Breast epithelium (tissue), 3 donors: ENCODE measurements around the gene MARF1.

Source experiments
- POLR2A ChIP-seq: fragments of 450-650 bp; IDR thresholded peaks from one replicate; pipeline ENCODE4 v1.6.1; 2016; ENCODE audit warnings: antibody characterized with exemption, mild to moderate bottlenecking, moderate library complexity
- POLR2AphosphoS5 ChIP-seq, 3 donors: sonication (generic); formaldehyde crosslinking; IDR thresholded peaks; one replicate each; pipeline ENCODE4 v1.6.1; 2017; ENCODE audit warnings: antibody characterized with exemption in 3 of 3
- TF ChIP-seq, protein P1 (sequence below), 3 donors: fragments of 450-650 bp; IDR thresholded peaks; one replicate each; pipeline ENCODE4 v1.5.1; 2016 to 2017; ENCODE audit warnings: antibody characterized with exemption in 3 of 3, mild to moderate bottlenecking in 3 of 3, moderate library complexity in 3 of 3

DNA sequence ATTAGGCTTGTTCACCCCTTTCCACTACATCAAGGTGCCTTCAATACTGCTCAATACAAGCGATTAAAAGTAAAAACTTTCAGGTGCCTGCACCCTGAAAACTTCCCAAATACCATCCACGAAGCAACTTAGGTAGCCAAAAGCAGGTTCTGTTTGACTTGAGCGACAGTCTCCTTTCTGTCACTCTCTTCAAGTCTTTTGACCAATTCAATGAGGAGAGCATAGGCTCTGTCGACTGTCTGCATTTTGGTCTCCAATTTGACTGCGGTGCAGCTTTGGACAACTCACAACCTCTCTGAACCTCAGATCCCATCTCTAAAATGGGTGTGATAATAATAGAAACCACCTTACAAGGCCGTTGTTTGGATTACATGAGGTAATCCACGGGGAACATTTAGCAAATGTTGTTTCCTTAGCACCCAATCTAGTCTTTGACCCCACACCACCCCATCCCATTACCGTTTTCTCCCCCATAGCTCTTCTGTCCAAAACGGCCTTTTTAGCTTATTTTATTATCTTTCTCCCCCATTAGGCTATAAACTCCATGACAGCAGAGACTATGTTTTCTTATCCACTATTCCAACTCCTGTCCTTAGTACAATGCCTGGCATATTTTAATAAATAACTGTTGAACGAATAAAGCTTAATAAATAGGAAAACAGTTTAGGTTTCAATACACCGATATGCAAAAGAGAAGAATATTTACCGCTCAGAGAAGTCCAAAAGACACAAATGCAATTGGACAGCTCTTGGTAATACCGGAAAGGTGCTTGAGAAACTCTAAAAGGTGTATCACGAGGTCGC is 999 bp downstream of the MARF1 start:
- TF ChIP-seq, protein P1, sequence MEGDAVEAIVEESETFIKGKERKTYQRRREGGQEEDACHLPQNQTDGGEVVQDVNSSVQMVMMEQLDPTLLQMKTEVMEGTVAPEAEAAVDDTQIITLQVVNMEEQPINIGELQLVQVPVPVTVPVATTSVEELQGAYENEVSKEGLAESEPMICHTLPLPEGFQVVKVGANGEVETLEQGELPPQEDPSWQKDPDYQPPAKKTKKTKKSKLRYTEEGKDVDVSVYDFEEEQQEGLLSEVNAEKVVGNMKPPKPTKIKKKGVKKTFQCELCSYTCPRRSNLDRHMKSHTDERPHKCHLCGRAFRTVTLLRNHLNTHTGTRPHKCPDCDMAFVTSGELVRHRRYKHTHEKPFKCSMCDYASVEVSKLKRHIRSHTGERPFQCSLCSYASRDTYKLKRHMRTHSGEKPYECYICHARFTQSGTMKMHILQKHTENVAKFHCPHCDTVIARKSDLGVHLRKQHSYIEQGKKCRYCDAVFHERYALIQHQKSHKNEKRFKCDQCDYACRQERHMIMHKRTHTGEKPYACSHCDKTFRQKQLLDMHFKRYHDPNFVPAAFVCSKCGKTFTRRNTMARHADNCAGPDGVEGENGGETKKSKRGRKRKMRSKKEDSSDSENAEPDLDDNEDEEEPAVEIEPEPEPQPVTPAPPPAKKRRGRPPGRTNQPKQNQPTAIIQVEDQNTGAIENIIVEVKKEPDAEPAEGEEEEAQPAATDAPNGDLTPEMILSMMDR (IDR thresholded peaks at IDR 0.05): no peak
- TF ChIP-seq POLR2A (no peak), POLR2AphosphoS5 (IDR thresholded peaks at IDR 0.05) (no peak)
